DMS 273 (cell line): ENCODE data around the gene GALNT18.

ENCODE experiments used
- DNase-seq: peaks from one replicate; lab custom pipeline; 2025; ENCODE audit not compliant: unreplicated experiment; lab: John Stamatoyannopoulos, UW

The GALNT18 gene

GRCh38 chr11:11441516-11441915 is 180.3 kb downstream of the GALNT18 start:
- no peak for DNase-seq

GRCh38 chr11:11441091-11441490 is 180.7 kb downstream of the GALNT18 start:
- no peak for DNase-seq

DNA sequence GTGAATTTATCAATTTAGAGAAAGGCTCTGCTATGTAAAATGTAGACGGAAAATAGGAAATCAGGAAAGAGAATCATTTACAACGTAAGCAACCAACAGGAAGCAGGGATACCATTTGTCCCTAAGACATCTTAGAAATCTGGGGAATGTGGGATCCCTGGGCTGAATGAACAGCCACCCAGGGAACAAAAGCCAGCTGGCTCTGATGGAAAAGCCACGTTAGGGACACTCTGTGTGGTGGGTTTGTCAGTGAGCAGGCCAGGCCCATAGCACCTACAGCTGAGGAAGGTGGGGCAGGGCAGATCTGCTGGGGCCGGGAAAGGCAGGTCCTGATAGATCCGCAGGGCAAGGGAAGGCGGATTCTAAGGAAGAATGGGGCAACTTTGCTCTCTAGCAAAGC is 181.7 kb downstream of the GALNT18 start:
- no peak for DNase-seq

DNA sequence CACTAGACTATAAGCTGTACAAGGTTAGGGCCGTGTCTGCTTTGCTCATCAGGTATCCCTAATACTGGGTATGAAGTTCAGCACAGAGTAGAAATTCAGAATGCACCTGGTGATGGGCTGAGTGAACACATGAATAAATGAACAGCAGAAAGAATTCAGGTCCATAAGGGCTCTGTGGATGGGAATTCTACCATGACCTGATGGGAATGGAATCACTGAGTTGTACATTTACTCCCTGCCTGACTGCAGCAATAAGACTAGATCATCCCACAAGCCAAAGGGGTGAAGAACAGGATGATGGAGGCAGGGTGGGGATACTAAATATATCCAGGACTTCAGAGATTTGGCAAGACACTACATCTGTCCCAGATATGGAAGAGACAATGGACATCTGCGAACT is 182.2 kb downstream of the GALNT18 start:
- DNase-seq = no peak

DNA sequence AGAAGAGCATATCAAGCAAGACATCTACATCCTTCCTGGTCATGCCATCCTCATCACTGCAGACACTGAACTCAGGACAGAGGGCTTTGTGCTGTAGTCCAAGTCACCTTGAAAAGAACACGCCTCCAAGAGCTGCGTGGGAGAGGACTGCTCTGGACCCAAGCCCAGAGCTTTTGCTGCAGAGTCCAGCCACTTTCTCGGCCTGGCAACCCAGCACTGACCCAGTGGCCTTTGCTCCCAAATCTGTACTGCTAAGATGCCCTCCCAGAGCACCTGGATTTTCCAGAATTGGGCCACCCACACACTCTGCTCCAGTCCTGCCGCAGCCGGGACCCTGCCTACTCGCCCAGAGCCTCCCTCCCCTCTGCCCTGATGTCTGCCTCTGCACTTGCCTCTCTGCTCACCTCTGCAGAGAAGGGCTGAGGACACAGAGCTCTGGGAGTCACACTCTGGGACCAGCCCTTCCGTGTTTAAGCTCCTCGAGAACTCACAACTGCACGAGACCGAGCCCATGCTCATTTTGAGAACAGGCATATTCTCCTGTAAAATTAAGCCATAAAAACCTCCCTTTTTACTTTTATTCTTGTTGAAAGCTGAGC is 185.0 kb downstream of the GALNT18 start:
- DNase-seq = no peak

GRCh38 chr11:11435635-11436034 is 186.2 kb downstream of the GALNT18 start:
- DNase-seq = no peak

DNA sequence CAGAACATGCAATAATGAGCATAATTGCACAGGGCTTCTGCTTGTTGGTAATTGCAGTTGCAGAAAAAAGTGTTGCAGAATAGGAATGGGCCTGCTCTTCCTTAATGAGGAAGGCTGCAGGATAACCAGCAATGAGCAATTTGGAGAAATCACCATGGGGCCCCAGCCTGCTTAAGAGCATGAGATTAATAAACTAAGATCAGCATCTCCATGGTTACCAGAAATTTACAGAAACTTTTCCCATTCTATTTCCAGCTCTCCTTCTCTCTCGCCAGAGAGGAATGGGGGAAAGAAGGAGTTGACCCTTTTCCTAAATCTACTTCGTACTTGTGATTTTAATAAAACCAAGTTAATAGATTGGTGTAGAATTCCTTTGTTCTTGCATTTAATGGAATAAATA is 187.8 kb downstream of the GALNT18 start:
- no peak for DNase-seq

GRCh38 chr11:11432621-11433319 is 189.0 kb downstream of the GALNT18 start:
- no peak for DNase-seq

- no peak for DNase-seq
Observed at GRCh38 chr11:11430431-11430830, 191.4 kb downstream of the GALNT18 start.

- no peak for DNase-seq
Observed at GRCh38 chr11:11428714-11429113, 193.1 kb downstream of the GALNT18 start.

DNA sequence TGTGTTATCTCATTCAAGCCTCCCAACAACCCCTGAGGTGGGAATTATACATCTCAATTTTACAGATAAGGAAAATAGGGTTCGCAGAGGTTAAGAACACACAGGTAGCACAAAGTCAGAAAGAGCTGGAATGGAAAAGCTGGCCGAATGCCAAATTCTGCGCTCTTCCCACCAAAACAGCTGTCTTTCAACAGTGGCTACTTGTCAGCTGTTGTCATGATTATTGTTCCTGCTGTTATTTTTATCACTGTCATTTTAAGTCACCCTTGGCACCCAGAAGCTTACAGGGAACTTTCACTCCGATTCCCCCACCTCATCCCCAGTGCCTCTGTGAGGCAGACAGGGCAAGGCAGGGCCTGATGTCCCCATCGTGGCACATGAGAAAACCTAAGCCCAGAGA is 194.3 kb downstream of the GALNT18 start:
- no peak for DNase-seq

- DNase-seq = no peak
Observed at GRCh38 chr11:11427140-11427539, 194.7 kb downstream of the GALNT18 start.

- DNase-seq = no peak
Observed at GRCh38 chr11:11426226-11426952, 195.4 kb downstream of the GALNT18 start.

- no peak for DNase-seq
Observed at GRCh38 chr11:11425806-11426205, 196.0 kb downstream of the GALNT18 start.

DNA sequence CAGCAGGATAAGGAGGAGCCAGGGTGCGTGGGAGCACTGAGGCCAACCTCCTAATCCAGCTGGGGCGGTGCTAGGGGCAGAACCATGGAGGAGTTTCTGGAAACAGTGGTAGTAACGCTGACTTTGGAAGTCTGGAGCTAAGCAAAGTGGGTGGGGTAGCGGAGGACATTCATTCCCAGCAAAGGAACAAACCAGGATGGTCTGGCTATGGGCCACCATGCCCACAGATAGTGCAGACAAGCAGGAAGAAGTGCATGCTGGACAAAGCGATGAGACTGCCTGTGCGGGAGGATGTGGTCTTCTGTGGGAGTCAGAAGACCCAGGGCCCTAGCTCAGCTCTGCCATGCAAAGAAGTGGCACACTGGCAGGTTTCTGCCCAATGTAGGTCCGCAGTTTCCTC is 197.1 kb downstream of the GALNT18 start:
- DNase-seq = no peak

GRCh38 chr11:11422411-11423128 is 199.2 kb downstream of the GALNT18 start:
- DNase-seq = no peak

- DNase-seq = no peak
Observed at GRCh38 chr11:11421509-11421908, 200.3 kb downstream of the GALNT18 start.

- DNase-seq = no peak
Observed at GRCh38 chr11:11420899-11421285, 200.9 kb downstream of the GALNT18 start.

DNA sequence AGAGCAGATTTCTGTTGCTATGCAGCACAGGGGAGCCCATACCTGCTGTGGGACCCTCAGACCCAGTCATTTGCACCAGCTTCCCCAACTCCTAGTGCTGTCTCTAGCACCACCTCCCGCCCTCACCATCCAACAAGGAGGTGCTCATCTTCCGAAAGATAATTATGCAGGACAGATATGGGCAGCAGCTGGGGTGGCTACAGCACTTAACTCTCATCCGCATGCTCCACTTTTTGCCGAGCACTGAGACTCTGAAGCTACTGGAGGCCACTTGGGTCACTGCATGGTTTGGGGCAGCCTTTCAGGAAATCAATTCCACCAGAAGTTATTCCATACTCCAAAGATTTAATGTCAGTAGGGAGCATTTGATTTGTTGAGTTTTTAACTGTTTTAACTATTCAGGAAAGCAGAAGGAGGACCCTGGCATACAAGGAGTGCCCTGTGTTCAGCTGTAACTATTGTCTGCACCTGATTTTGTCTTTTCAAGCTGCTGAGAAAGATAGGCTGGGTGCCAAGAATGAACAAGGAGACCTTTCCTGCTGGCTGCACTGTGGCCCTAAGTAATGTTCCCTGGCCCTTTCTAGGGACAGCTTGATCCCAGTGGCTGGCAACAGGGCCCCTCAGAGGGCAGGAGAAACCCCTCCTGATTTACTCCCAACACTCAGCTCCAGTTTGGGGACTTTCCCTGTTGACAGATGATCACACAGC is 201.5 kb downstream of the GALNT18 start:
- peak; percentile 6 for DNase-seq

DNA sequence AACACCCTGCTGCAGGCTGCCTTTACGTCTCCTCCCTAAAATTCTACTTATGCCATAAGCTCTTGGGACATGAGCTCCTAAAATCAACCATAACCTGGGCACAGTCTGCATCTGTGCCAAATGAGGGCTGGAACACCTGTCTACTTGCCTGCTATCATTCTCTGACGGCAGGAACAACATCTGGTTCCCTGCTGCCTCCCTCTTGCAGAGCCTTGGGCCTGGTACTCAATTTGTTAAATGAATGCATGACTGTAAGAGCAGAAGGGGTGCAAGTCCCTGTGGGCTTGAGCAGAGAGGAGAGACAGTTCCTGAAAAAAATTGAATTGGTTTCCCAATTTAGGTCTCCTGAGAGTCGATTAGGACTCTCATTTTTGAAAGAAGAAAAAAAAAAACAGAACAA is 202.1 kb downstream of the GALNT18 start:
- peak; percentile 25 for DNase-seq

DNA sequence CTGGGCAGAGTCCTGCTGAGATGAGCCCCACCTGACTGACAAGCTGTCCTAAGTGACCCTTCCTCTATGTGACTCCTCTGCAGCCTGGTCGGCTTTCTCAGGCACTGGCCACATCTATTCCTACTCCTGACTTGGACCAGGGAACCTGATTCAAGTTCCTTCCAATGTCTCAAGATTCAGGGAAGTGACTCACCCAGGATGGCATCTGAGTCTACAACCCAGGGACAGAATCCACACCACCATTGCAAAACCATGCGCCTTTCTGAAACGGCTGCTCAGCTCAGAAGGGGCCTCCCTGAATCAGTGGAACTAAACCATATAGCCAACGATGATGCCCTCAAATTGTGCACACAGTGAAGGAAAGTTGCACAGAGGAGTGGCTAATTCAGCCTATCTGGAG is 204.9 kb downstream of the GALNT18 start:
- DNase-seq = no peak
